ENCODE results near the gene MRPL33. TPM values are rescaled to one million over a fixed set of nuclear protein-coding genes. Genes with fewer than 3 reads are reported as not detected.

The MRPL33 gene
- total RNA-seq, 1 donor from 2014 or later, result 3.4 TPM

GRCh38 chr2:27799646-27800010 lies 28.1 kb downstream of the MRPL33 start:
- H3K4me1 ChIP-seq, result peaks cover 30 to 57% of the 10 kb centered on the region in 2 donors
- peak overlapping the region; percentile 96 to 98 for H3K27ac ChIP-seq
- H3K27me3 ChIP-seq, result no peaks in the 10 kb centered on the region
- H3K36me3 ChIP-seq, result no peaks in the 10 kb centered on the region
- H3K9me3 ChIP-seq, result no peaks in the 10 kb centered on the region
- no peak overlapping the region for H3K4me3 ChIP-seq
- intact Hi-C loops (cut with DNase I), result loop anchor here (1.0 to 5.0 kb wide), 5 partner anchors 79 to 596 kb away; partner anchors contain the start of genes BABAM2 and RBKS
- no peak for DNase-seq (ENCODE audit: low spot score in 2 of 2)
- no peak for TF ChIP-seq CTCF (IDR thresholded peaks at IDR 0.05)

- TF ChIP-seq CTCF (IDR thresholded peaks at IDR 0.05), result no peak
- Histone ChIP-seq H3K9me3 (no peaks in the 10 kb centered on the region), H3K4me1 (peaks cover 26 to 46% of the 10 kb centered on the region in 2 donors), H3K27me3 (no peaks in the 10 kb centered on the region), H3K36me3 (no peaks in the 10 kb centered on the region), H3K4me3 (no peak overlapping the region), H3K27ac (peak overlapping the region; percentile 96 to 98)
- DNase-seq (ENCODE audit: low spot score in 2 of 2), result no peak
- intact Hi-C loops (cut with DNase I), result no loop called here
Measured at GRCh38 chr2:27800856-27801255, 29.3 kb downstream of the MRPL33 start.

- intact Hi-C loops (cut with DNase I), result no loop called here
- Histone ChIP-seq H3K36me3 (no peaks in the 10 kb centered on the region), H3K27ac (no peak overlapping the region), H3K4me3 (no peak overlapping the region), H3K27me3 (no peaks in the 10 kb centered on the region), H3K4me1 (peaks cover 16 to 31% of the 10 kb centered on the region in 2 donors), H3K9me3 (no peaks in the 10 kb centered on the region)
- no peak for TF ChIP-seq CTCF (IDR thresholded peaks at IDR 0.05)
- DNase-seq (ENCODE audit: low spot score in 2 of 2), result no peak
Measured at GRCh38 chr2:27802547-27802946, 31.0 kb downstream of the MRPL33 start.

GRCh38 chr2:27803046-27803445 lies 31.5 kb downstream of the MRPL33 start:
- TF ChIP-seq CTCF (IDR thresholded peaks at IDR 0.05), result no peak
- no peak for DNase-seq (ENCODE audit: low spot score in 2 of 2)
- Histone ChIP-seq H3K9me3 (no peaks in the 10 kb centered on the region), H3K4me1 (peaks cover 13 to 26% of the 10 kb centered on the region in 2 donors), H3K36me3 (no peaks in the 10 kb centered on the region), H3K27ac (no peak overlapping the region), H3K4me3 (no peak overlapping the region), H3K27me3 (no peaks in the 10 kb centered on the region)
- intact Hi-C loops (cut with DNase I), result no loop called here

- Histone ChIP-seq H3K4me1 (peaks cover 10 to 16% of the 10 kb centered on the region in 2 donors), H3K9me3 (no peaks in the 10 kb centered on the region), H3K4me3 (no peak overlapping the region), H3K27me3 (no peaks in the 10 kb centered on the region), H3K36me3 (no peaks in the 10 kb centered on the region), H3K27ac (no peak overlapping the region)
- no peak for DNase-seq (ENCODE audit: low spot score in 2 of 2)
- intact Hi-C loops (cut with DNase I), result no loop called here
- TF ChIP-seq CTCF (IDR thresholded peaks at IDR 0.05), result no peak
Measured at GRCh38 chr2:27804146-27804545, 32.6 kb downstream of the MRPL33 start.

- no peak overlapping the region for H3K4me3 ChIP-seq
- no peaks in the 10 kb centered on the region for H3K36me3 ChIP-seq
- no peaks in the 10 kb centered on the region for H3K27me3 ChIP-seq
- H3K9me3 ChIP-seq, result no peaks in the 10 kb centered on the region
- intact Hi-C loops (cut with DNase I), result no loop called here
- DNase-seq (ENCODE audit: low spot score in 2 of 2), result no peak
- no peak for TF ChIP-seq CTCF (IDR thresholded peaks at IDR 0.05)
- no peak overlapping the region for H3K27ac ChIP-seq
- H3K4me1 ChIP-seq, result peaks cover 2 to 8% of the 10 kb centered on the region in 2 donors
Measured at GRCh38 chr2:27805180-27805579, 33.7 kb downstream of the MRPL33 start.
